GM10266 (cell line): ENCODE data around the gene LNX1.

Source experiments
- DNase-seq: peaks from one replicate; pipeline ENCODE4 v3.0.0; 2012; ENCODE audit errors: extremely low spot score
- CTCF ChIP-seq: IDR thresholded peaks from 2 replicates; pipeline ENCODE4 v1.5.1; 2012; ENCODE audit warnings: mild to moderate bottlenecking, low read depth; ENCODE audit not compliant: control insufficient read depth, insufficient read depth; ENCODE audit errors: missing control alignments

LNX1 gene

DNA sequence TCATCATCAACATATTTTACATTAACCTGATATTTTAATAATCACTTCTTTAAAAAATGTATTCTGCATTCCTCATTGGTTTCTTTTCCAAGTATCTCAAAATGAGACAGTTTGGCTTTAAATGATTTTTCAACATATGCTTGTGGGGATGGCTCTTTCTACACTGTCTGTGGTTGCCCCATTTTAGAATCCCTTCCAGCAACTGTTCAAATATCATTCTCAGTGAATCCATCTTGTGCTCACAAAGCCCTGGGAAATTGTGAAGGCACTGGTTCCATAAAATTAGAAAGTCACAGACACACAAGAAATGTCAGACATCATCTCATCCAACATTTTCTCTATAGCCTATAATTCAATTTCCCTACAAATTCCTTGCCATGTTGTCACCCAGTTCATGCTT, 103.5 kb downstream of the LNX1 start:
- TF ChIP-seq CTCF: no peak
- DNase-seq: no peak

GRCh38 chr4:53485658-53486040, 105.6 kb downstream of the LNX1 start:
- no peak for TF ChIP-seq CTCF
- no peak for DNase-seq

DNA sequence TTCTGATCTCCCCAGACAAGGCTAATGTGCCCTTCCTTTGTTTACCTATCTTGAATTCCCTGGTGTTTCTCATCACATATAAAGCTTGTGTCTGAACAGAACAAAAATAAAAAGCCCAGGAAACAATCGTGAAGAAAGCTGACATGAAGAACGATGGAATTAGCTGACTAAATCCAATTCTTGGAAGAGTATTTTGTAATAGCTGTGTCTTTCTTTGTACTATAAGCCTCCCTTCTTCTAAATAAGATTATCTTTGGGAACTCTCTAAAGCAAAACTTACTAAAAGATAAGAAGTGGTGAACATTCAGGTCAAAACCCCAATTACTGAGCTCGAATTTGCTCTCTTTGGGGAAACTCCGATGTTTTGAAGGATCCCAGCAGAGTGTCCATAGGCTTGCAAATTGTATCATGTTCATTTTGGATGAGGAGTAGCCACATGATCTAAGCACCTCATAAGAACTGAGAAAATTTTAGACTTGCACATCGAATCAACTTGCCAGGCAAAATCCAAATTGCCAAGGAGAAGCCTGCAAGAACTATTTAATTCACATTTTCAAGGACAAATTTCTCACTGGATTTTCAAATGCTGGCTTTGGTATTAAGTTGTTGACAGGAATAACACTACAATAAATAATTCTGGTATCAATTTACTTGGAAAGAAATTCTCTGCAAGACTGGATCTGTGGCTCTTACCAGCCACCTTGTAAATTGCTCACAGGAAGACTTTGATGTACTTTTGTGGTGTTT, 106.2 kb downstream of the LNX1 start:
- no peak for TF ChIP-seq CTCF
- DNase-seq: no peak

- TF ChIP-seq CTCF: no peak
- no peak for DNase-seq
Observed at GRCh38 chr4:53483250-53483649, 108.0 kb downstream of the LNX1 start.

- no peak for DNase-seq
- no peak for TF ChIP-seq CTCF
Observed at GRCh38 chr4:53481586-53481985, 109.7 kb downstream of the LNX1 start.

DNA sequence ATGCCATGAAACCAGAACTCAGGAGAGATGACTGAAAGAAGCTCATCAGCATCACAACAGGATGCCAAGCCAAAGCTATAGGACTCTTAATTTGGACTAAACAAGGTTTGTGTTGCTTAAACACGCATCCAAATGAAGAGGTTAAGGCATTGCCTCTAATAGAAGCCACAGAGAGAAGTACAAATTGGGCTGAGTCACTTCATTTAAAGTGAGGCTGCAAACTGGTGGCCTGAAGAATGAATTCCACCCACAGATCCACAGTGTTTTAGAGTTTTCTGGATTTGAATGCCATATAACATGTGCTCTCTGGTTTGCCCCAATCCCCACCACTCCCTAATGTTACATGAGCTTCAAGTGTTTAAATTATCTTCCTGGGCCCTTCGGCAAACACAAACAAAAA, 110.4 kb downstream of the LNX1 start:
- TF ChIP-seq CTCF: no peak
- no peak for DNase-seq

DNA sequence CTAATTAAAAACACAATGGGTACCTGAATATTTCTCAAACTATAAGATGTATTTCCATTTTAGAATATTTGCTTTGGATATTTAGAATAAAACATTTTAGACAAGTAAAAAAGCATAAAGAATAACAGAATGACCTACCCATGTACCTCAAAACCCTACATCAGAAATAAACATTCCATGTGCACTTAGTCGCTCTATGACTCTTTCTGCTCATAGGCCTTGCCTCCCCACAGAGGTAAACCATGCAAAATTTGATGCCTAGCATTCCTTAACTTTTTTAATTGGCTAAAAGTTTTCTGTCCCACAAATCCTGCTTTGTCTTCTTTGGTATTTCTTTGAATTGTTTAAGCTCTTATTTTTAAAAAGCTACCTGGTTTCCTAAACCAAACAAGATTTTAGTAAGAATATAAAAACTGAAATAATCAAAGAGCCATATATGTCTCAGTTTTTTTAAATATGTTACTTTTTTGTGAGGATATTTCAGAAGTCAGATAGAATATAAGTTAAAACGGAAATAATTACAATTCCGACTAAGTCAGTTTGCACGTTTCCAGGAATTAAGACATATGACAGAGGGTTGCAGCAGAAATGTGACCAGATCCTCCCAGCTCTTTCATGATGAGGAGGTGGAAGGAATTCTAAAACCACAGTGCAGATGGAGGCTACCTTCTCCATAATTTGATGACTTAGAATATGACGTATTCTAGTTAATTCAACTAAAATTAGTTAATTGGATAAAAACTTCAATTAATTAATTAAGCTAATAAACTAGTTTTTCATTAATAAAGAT, 111.4 kb downstream of the LNX1 start:
- no peak for DNase-seq
- no peak for TF ChIP-seq CTCF
